Liver (tissue), 3 donors: ENCODE results near the gene SPTLC3.

Experiments used
- EGR1 ChIP-seq, 2 donors: IDR thresholded peaks; 2 replicates each; pipeline ENCODE4 v1.6.1; 2016 to 2018; ENCODE audit warnings: antibody characterized with exemption in 2 of 2, low read depth in 2 of 2
- FOXA1 ChIP-seq: IDR thresholded peaks from 2 replicates; pipeline ENCODE4 v1.6.1; 2016; ENCODE audit warnings: antibody characterized with exemption
- FOXA2 ChIP-seq: IDR thresholded peaks from 2 replicates; pipeline ENCODE4 v1.6.1; 2016; ENCODE audit warnings: antibody characterized with exemption
- GABPA ChIP-seq, 2 donors: IDR thresholded peaks in 1 of 2; conservative IDR thresholded peaks in 1 of 2; 2 replicates each; pipeline ENCODE4 v1.6.1; 2016; ENCODE audit warnings: antibody characterized with exemption in 2 of 2, mild to moderate bottlenecking in 1 of 2, moderate library complexity in 1 of 2
- HNF4A ChIP-seq, 2 donors: conservative IDR thresholded peaks; 2 replicates each; pipeline ENCODE4 v1.6.1; 2016; ENCODE audit warnings: antibody characterized with exemption in 2 of 2, mild to moderate bottlenecking in 2 of 2
- JUND ChIP-seq, 2 donors: IDR thresholded peaks; 2 replicates each; pipeline ENCODE4 v1.6.1; 2016; ENCODE audit warnings: antibody characterized with exemption in 2 of 2
- RAD21 ChIP-seq, 2 donors: IDR thresholded peaks; 2 replicates each; pipeline ENCODE4 v1.6.1; 2016; ENCODE audit warnings: antibody characterized with exemption in 2 of 2, mild to moderate bottlenecking in 2 of 2
- RXRA ChIP-seq, 2 donors: IDR thresholded peaks; 2 replicates each; pipeline ENCODE4 v1.6.1; 2017 to 2018; ENCODE audit warnings: antibody characterized with exemption in 2 of 2, mild to moderate bottlenecking in 1 of 2
- TAF1 ChIP-seq: conservative IDR thresholded peaks from 2 replicates; pipeline ENCODE4 v1.6.1; 2016; ENCODE audit warnings: antibody characterized with exemption, mild to moderate bottlenecking
- YY1 ChIP-seq: IDR thresholded peaks from 2 replicates; pipeline ENCODE4 v1.6.1; 2016; ENCODE audit warnings: antibody characterized with exemption, mild to moderate bottlenecking
- TF ChIP-seq, protein P1 (sequence below): fragments of 150-350 bp; IDR thresholded peaks from 2 replicates; pipeline ENCODE4 v1.5.1; 2017; ENCODE audit warnings: improper control_type of control experiment, low read depth, low read length; ENCODE audit not compliant: missing input control
- TF ChIP-seq, protein P2 (sequence below): IDR thresholded peaks from 2 replicates; pipeline ENCODE4 v1.6.1; 2016; ENCODE audit warnings: antibody characterized with exemption
- TF ChIP-seq, protein P3 (sequence below): IDR thresholded peaks from 2 replicates; pipeline ENCODE4 v1.6.1; 2016; ENCODE audit warnings: antibody characterized with exemption, mild to moderate bottlenecking
- TF ChIP-seq, protein P4 (sequence below): IDR thresholded peaks from 2 replicates; pipeline ENCODE4 v1.6.1; 2016; ENCODE audit warnings: antibody characterized with exemption
- donor health status: healthy.
- donor health status: healthy.

DNA sequence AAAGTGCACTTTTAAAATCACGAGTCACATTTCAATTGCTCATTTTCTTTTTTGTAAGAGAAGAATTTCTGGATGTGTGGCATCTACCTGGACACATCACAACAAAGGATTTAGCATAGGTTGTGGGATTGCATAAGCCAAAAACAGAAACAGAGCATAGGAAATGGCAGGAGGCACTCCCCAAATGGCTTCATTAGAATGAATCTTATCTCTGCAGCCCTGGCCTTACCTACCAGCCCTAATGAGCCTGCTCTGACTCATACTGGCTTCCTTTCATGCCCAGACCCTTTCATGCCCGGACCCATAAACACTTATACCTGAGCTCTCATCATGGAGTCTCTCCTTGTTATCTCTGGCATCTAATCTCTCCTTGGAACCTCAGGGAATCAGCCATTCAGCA, 23.9 kb upstream of the SPTLC3 start:
- TF ChIP-seq, protein P1, sequence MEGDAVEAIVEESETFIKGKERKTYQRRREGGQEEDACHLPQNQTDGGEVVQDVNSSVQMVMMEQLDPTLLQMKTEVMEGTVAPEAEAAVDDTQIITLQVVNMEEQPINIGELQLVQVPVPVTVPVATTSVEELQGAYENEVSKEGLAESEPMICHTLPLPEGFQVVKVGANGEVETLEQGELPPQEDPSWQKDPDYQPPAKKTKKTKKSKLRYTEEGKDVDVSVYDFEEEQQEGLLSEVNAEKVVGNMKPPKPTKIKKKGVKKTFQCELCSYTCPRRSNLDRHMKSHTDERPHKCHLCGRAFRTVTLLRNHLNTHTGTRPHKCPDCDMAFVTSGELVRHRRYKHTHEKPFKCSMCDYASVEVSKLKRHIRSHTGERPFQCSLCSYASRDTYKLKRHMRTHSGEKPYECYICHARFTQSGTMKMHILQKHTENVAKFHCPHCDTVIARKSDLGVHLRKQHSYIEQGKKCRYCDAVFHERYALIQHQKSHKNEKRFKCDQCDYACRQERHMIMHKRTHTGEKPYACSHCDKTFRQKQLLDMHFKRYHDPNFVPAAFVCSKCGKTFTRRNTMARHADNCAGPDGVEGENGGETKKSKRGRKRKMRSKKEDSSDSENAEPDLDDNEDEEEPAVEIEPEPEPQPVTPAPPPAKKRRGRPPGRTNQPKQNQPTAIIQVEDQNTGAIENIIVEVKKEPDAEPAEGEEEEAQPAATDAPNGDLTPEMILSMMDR, result no peak
- no peak for TF ChIP-seq GABPA (IDR thresholded peaks at IDR 0.05 in 1 of 2, conservative IDR thresholded peaks at IDR 0.05 in 1 of 2)
- no peak for TF ChIP-seq YY1
- no peak for TF ChIP-seq TAF1
- TF ChIP-seq FOXA2, result no peak
- TF ChIP-seq JUND (IDR thresholded peaks at IDR 0.05), result no peak
- no peak for TF ChIP-seq HNF4A (conservative IDR thresholded peaks at IDR 0.05)
- TF ChIP-seq, protein P2, sequence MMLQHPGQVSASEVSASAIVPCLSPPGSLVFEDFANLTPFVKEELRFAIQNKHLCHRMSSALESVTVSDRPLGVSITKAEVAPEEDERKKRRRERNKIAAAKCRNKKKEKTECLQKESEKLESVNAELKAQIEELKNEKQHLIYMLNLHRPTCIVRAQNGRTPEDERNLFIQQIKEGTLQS, result no peak
- TF ChIP-seq, protein P3, sequence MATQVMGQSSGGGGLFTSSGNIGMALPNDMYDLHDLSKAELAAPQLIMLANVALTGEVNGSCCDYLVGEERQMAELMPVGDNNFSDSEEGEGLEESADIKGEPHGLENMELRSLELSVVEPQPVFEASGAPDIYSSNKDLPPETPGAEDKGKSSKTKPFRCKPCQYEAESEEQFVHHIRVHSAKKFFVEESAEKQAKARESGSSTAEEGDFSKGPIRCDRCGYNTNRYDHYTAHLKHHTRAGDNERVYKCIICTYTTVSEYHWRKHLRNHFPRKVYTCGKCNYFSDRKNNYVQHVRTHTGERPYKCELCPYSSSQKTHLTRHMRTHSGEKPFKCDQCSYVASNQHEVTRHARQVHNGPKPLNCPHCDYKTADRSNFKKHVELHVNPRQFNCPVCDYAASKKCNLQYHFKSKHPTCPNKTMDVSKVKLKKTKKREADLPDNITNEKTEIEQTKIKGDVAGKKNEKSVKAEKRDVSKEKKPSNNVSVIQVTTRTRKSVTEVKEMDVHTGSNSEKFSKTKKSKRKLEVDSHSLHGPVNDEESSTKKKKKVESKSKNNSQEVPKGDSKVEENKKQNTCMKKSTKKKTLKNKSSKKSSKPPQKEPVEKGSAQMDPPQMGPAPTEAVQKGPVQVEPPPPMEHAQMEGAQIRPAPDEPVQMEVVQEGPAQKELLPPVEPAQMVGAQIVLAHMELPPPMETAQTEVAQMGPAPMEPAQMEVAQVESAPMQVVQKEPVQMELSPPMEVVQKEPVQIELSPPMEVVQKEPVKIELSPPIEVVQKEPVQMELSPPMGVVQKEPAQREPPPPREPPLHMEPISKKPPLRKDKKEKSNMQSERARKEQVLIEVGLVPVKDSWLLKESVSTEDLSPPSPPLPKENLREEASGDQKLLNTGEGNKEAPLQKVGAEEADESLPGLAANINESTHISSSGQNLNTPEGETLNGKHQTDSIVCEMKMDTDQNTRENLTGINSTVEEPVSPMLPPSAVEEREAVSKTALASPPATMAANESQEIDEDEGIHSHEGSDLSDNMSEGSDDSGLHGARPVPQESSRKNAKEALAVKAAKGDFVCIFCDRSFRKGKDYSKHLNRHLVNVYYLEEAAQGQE, result no peak
- TF ChIP-seq, protein P4, sequence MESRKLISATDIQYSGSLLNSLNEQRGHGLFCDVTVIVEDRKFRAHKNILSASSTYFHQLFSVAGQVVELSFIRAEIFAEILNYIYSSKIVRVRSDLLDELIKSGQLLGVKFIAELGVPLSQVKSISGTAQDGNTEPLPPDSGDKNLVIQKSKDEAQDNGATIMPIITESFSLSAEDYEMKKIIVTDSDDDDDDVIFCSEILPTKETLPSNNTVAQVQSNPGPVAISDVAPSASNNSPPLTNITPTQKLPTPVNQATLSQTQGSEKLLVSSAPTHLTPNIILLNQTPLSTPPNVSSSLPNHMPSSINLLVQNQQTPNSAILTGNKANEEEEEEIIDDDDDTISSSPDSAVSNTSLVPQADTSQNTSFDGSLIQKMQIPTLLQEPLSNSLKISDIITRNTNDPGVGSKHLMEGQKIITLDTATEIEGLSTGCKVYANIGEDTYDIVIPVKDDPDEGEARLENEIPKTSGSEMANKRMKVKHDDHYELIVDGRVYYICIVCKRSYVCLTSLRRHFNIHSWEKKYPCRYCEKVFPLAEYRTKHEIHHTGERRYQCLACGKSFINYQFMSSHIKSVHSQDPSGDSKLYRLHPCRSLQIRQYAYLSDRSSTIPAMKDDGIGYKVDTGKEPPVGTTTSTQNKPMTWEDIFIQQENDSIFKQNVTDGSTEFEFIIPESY, result no peak
- no peak for TF ChIP-seq FOXA1
- TF ChIP-seq RAD21 (IDR thresholded peaks at IDR 0.05), result no peak
- TF ChIP-seq RXRA (IDR thresholded peaks at IDR 0.05), result no peak
- TF ChIP-seq EGR1 (IDR thresholded peaks at IDR 0.05; ENCODE audit: low read depth in 2 of 2), result no peak
